ENCODE data around the gene MISP.

The MISP gene

DNA sequence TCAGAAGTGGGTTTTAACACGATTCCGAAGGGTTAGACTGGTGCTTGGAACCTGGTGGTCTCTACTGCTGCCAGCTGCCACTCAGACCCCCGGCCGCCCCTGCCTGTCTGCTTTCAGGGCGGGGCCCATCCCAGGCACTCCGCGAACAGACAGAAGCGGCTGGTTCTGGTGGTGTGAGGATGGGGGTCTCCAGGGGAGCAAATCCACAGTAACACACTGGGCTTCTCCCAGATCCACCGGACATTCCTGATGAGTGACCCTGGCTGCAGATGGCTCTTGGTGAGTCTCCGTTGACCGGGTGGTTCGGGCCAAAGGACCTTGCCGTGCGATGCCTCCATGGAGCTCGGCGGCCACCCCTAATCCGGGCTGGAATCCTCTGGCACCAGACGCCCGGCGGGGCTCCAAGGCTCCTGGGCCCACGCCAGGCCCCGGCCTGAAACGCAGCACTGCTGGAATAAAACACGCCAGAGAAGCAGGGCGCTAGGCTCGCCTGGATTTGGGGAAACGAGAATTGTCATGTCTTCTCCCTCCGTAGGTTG, 44.2 kb downstream of the MISP start:
- H3K4me1 ChIP-seq (ENCODE audit: insufficient read depth, low read length, severe bottlenecking) = peaks cover 23% of the 10 kb centered on the region
- peaks cover 23% of the 10 kb centered on the region for H3K79me2 ChIP-seq (ENCODE audit: insufficient read depth, low read length)
- H3F3A ChIP-seq (ENCODE audit: insufficient read depth, low read length) = no peaks in the 10 kb centered on the region
- no peak overlapping the region for H3K9ac ChIP-seq (ENCODE audit: low read length)
- no peak overlapping the region for H3K27ac ChIP-seq (ENCODE audit: low read depth, low read length, poor library complexity, severe bottlenecking)
- H3K27me3 ChIP-seq (ENCODE audit: insufficient read depth, low read length) = no peaks in the 10 kb centered on the region
- no peak overlapping the region for H2AFZ ChIP-seq (ENCODE audit: low read length)
- H4K20me1 ChIP-seq (ENCODE audit: insufficient read depth, low read length) = no peaks in the 10 kb centered on the region
- H3K36me3 ChIP-seq (ENCODE audit: insufficient read depth, low read length) = peaks cover 22% of the 10 kb centered on the region
- H3K9me2 ChIP-seq (ENCODE audit: low read depth, low read length) = no peaks in the 10 kb centered on the region
- H3K4me3 ChIP-seq (ENCODE audit: low read depth, low read length, poor library complexity, severe bottlenecking) = no peak overlapping the region
- no peak overlapping the region for H3K4me2 ChIP-seq (ENCODE audit: low read length)
- H3K9me3 ChIP-seq (ENCODE audit: low read length) = no peaks in the 10 kb centered on the region
- TF ChIP-seq, protein P1, sequence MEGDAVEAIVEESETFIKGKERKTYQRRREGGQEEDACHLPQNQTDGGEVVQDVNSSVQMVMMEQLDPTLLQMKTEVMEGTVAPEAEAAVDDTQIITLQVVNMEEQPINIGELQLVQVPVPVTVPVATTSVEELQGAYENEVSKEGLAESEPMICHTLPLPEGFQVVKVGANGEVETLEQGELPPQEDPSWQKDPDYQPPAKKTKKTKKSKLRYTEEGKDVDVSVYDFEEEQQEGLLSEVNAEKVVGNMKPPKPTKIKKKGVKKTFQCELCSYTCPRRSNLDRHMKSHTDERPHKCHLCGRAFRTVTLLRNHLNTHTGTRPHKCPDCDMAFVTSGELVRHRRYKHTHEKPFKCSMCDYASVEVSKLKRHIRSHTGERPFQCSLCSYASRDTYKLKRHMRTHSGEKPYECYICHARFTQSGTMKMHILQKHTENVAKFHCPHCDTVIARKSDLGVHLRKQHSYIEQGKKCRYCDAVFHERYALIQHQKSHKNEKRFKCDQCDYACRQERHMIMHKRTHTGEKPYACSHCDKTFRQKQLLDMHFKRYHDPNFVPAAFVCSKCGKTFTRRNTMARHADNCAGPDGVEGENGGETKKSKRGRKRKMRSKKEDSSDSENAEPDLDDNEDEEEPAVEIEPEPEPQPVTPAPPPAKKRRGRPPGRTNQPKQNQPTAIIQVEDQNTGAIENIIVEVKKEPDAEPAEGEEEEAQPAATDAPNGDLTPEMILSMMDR (IDR thresholded peaks at IDR 0.05; ENCODE audit: low read length) = no peak
- TF ChIP-seq EZH2 (IDR thresholded peaks at IDR 0.05; ENCODE audit: borderline replicate concordance, low read length) = no peak

DNA sequence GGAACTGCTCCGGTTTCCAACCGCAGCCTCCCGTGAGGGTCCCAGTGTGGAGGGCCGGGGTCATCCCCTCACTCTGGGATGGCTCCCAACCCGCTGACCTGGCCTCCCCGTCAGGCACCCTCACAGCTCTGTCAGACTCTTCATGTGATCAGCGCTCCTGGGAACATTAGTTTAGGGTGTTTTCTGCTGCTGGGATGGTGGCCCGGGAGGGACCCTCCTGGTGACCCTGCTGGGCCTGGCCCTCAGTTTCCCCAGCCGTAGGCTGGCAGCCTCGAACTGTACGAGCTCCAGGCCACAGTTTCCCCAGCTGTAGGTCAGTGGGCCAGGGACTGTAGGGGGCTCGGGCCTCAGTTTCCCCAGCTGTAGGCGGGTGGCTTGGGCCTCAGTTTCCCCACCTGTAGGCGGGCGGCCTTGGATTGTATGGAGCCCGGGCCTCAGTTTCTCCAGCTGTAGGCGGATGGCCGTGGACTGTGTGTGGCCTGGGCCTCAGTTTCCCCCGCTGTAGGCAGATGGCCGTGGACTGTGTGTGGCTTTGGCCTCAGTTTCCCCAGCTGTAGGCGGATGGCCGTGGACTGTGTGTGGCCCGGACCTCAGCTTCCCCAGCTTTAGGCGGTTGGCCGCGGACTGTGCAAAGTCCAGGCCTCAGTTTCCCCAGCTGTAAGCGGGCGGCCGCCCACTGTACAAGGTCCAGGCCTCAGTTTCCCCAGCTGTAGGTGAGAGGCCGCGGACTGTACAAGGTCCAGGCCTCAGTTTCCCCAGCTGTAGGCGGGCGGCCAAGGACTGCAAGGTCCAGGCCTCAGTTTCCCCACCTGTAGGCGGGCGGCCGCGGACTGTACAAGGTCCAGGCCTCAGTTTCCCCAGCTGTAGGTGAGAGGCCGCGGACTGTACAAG, 45.0 kb downstream of the MISP start:
- no peak overlapping the region for H2AFZ ChIP-seq (ENCODE audit: low read length)
- H3K79me2 ChIP-seq (ENCODE audit: insufficient read depth, low read length) = peaks cover 31% of the 10 kb centered on the region
- H3K4me1 ChIP-seq (ENCODE audit: insufficient read depth, low read length, severe bottlenecking) = peaks cover 29% of the 10 kb centered on the region
- no peaks in the 10 kb centered on the region for H3K27me3 ChIP-seq (ENCODE audit: insufficient read depth, low read length)
- H3K4me2 ChIP-seq (ENCODE audit: low read length) = peak overlapping the region; percentile 82
- peak overlapping the region; percentile 84 for H3K9ac ChIP-seq (ENCODE audit: low read length)
- peaks cover 30% of the 10 kb centered on the region for H3K36me3 ChIP-seq (ENCODE audit: insufficient read depth, low read length)
- no peak for TF ChIP-seq EZH2 (IDR thresholded peaks at IDR 0.05; ENCODE audit: borderline replicate concordance, low read length)
- TF ChIP-seq, protein P1 (IDR thresholded peaks at IDR 0.05; ENCODE audit: low read length) = no peak
- H3K9me3 ChIP-seq (ENCODE audit: low read length) = no peaks in the 10 kb centered on the region
- H3K27ac ChIP-seq (ENCODE audit: low read depth, low read length, poor library complexity, severe bottlenecking) = no peak overlapping the region
- no peaks in the 10 kb centered on the region for H3F3A ChIP-seq (ENCODE audit: insufficient read depth, low read length)
- H4K20me1 ChIP-seq (ENCODE audit: insufficient read depth, low read length) = no peaks in the 10 kb centered on the region
- H3K4me3 ChIP-seq (ENCODE audit: low read depth, low read length, poor library complexity, severe bottlenecking) = peak overlapping the region; percentile 72
- no peaks in the 10 kb centered on the region for H3K9me2 ChIP-seq (ENCODE audit: low read depth, low read length)

DNA sequence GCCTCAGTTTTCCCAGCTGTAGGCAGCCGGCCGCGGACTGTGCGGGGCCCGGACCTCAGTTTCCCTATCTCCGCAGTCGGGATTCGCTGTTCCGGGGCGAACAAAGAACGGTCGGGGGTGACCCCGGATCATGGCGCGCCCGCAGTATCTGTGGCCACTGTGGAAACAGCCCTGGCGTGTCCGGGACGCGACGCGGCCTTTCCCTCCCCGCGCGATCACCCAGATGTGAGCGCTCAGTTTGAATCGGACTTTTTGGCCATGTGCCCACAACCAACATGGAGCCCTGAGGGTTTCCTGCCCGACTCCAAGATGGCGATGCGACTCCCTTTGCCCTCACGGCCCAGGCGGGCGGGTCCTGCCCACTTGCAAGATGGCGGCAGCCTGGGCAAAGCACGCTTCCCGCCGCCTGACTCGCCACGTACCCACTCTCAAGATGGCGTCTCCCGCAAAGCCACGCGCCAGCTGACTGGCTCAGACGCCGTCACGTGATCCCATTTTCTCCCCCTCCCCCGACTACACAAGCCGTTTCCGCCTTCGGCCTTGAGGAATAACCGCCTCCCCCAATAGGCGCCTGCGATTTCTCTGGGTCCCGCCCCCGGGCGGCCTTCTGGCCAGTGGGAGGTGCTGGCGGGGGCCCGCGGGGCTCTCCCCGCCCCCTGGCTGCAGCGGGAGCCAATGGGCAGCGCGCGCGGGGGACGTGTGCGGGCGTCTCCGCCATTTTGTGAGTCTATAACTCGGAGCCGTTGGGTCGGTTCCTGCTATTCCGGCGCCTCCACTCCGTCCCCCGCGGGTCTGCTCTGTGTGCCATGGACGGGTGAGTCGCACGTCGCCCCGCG, 46.0 kb downstream of the MISP start, which contains the start of gene PTBP1:
PTBP1 (plus strand) TSS at position 761 of the 836 bp plus-strand sequence; CDS start at position 807, 46 bp downstream.
- Histone ChIP-seq H3K4me1 (ENCODE audit: insufficient read depth, low read length, severe bottlenecking) (peaks cover 34% of the 10 kb centered on the region), H4K20me1 (ENCODE audit: insufficient read depth, low read length) (no peaks in the 10 kb centered on the region), H3K9ac (ENCODE audit: low read length) (peak within 1 kb of the TSS; percentile 99), H3F3A (ENCODE audit: insufficient read depth, low read length) (no peaks in the 10 kb centered on the region), H3K4me2 (ENCODE audit: low read length) (peak within 1 kb of the TSS; percentile 82), H3K36me3 (ENCODE audit: insufficient read depth, low read length) (peaks cover 40% of the 10 kb centered on the region), H3K9me2 (ENCODE audit: low read depth, low read length) (no peaks in the 10 kb centered on the region), H3K27me3 (ENCODE audit: insufficient read depth, low read length) (no peaks in the 10 kb centered on the region), H2AFZ (ENCODE audit: low read length) (no peak within 1 kb of the TSS), H3K27ac (ENCODE audit: low read depth, low read length, poor library complexity, severe bottlenecking) (peak within 1 kb of the TSS; percentile 52), H3K4me3 (ENCODE audit: low read depth, low read length, poor library complexity, severe bottlenecking) (peak within 1 kb of the TSS; percentile 98), H3K79me2 (ENCODE audit: insufficient read depth, low read length) (peaks cover 41% of the 10 kb centered on the region), H3K9me3 (ENCODE audit: low read length) (no peaks in the 10 kb centered on the region)
- TF ChIP-seq, protein P1 (IDR thresholded peaks at IDR 0.05; ENCODE audit: low read length) = no peak
- no peak for TF ChIP-seq EZH2 (IDR thresholded peaks at IDR 0.05; ENCODE audit: borderline replicate concordance, low read length)

All from OCI-LY1 (cell line).